Mammary epithelial cell (primary cell): Measurements from ENCODE around the gene RBM5.

Experiments
- EZH2 ChIP-seq: IDR thresholded peaks from 2 replicates; pipeline ENCODE4 v1.6.1; 2012; ENCODE audit warnings: low read length, inconsistent platforms, borderline replicate concordance
- TF ChIP-seq, protein P1 (sequence below), 2 donors: IDR thresholded peaks in 1 of 2; conservative IDR thresholded peaks in 1 of 2; 2 replicates each; pipeline ENCODE4 v1.5.1; 2011 to 2012; ENCODE audit warnings: inconsistent platforms in 2 of 2, low read length in 2 of 2, mild to moderate bottlenecking in 2 of 2, control low read depth in 1 of 2, low read depth in 1 of 2; ENCODE audit not compliant: insufficient read depth in 1 of 2; ENCODE audit errors: extremely low read depth in 1 of 2

DNA sequence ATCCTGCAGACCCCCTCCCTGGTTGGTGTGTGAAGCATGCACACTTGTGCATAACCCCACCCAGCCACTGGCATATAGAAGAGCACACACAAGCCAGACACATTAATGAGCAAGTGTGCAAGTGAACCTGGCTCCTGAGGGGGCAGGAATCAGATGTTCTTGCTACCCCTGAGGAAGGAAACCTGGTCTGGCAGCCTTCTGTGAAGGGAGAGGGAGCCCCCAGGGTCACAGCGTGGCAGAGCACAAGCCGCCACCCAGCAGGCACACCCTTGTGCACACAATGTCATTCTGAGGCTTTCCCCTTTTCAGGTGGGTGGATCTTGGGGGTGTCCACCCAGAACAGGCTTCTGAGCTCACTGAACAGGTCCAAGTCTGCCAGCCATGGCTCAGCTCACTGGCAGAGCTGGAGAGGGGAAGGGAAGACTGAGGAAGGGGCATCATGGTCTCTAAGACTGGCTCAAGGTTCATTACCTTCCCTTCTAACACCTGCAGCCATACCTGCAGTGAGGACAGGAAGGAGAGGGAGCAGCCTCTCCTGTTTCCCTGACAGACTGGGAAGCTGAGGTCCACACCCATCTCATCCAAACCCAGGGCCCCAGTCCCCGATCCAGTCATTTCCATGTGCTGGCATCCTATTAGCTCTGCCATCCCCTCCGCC lies 34.8 kb downstream of the RBM5 start:
- no peak for TF ChIP-seq EZH2
- TF ChIP-seq, protein P1, sequence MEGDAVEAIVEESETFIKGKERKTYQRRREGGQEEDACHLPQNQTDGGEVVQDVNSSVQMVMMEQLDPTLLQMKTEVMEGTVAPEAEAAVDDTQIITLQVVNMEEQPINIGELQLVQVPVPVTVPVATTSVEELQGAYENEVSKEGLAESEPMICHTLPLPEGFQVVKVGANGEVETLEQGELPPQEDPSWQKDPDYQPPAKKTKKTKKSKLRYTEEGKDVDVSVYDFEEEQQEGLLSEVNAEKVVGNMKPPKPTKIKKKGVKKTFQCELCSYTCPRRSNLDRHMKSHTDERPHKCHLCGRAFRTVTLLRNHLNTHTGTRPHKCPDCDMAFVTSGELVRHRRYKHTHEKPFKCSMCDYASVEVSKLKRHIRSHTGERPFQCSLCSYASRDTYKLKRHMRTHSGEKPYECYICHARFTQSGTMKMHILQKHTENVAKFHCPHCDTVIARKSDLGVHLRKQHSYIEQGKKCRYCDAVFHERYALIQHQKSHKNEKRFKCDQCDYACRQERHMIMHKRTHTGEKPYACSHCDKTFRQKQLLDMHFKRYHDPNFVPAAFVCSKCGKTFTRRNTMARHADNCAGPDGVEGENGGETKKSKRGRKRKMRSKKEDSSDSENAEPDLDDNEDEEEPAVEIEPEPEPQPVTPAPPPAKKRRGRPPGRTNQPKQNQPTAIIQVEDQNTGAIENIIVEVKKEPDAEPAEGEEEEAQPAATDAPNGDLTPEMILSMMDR (conservative IDR thresholded peaks at IDR 0.05 in 1 of 2, IDR thresholded peaks at IDR 0.05 in 1 of 2; ENCODE audit: extremely low read depth in 1 of 2, insufficient read depth in 1 of 2, low read depth in 1 of 2, low read length in 2 of 2) = no peak
